ENCODE results near the gene PDIA6. TPM values are rescaled to one million over a fixed set of nuclear protein-coding genes. Genes with fewer than 3 reads are reported as not detected.

PDIA6 gene
- total RNA-seq, 1 experiment from 2014 or later, result 317 TPM

DNA sequence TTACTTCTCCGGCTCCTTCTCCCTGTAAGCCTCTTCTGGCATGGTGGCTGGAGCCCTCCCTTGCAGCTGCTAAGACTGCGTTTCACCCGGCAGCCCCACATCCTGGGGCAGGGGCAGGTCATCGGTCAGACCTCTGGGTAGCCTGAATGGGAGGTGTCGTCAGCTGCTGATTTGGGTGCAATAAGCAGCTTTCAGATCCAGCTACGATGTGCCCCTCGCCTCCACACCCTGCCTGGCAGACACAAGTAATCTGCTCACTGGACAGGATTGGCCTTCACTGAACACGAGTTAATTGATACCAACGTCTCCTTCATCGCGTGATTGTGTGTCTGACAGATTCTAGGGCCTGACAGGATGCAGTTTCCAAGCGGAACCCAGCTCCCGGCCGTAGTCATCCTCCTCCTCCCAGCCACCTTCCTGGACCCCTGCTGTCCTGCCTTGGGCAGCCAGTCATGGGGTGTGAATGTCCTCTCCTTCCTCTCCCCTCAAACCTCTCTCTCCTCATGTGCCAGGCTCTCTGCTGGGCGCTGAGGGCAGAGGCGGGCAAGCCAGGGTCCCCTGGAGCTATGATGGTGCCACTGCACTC is 18.9 kb upstream of the PDIA6 start:
- CTCF ChIA-PET, result interaction anchor here (1.1 to 1.2 kb wide), 2 partner anchors 14 to 301 kb away, joined by 3 to 17 read pairs; a partner anchor contains a TSS

DNA sequence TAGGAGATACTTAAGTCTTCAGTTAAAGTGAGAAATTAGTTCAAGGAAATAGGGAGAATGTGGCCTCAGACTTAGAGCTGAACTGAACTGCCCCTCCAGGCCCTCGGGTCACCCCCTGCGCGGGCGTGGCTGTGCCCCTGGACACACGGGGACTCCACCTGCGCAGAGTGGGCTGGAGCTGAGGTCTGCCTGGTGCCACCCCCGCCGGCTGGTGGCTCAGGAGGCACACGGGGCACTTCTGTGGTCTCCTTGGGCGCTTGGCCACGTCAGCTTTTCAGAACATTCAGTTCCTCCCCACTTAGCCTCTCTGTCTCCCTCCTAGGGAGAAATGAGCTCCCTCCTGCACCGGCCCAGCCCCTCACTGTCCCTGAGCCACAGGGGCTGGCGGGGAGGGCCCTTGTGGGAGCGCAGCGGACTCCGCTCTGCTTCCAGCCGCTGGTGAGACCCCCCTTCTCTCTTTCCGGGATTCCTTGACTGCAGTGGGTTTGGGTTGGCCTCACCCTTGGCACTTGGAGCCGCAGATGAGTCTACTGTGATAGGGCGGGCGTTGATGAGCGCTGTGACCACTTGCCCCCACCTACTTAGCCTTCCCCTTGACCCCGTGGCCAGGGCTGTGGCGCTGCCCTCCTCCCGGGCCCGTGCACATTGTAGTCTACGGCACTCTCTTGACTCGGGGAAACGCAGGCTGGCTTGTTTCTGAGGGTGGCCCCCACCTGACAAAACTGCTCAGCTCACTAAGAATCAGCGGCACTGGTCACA is 18.2 kb upstream of the PDIA6 start:
- no peaks in the 10 kb centered on the region for H3K36me3 Mint-ChIP-seq (ENCODE audit: insufficient read depth, unreplicated experiment)
- BruUV-seq (replicated peaks), result no TSS peak
- no peak for DNase-seq
- H3K4me1 Mint-ChIP-seq (ENCODE audit: low read depth, unreplicated experiment), result no peaks in the 10 kb centered on the region
- peaks cover 78% of the 10 kb centered on the region for H3K27me3 Mint-ChIP-seq (ENCODE audit: unreplicated experiment)
- H3K9me3 Mint-ChIP-seq (ENCODE audit: low read depth, unreplicated experiment), result peaks cover 2% of the 10 kb centered on the region
- CTCF ChIA-PET, result interaction anchor here (1.1 kb wide), 1 partner anchor 14 kb away, joined by 3 read pairs; no protein-coding TSS in a partner anchor
- no peak overlapping the region for H3K4me3 Mint-ChIP-seq (ENCODE audit: low read depth, unreplicated experiment)
- no peak overlapping the region for H3K27ac Mint-ChIP-seq (ENCODE audit: unreplicated experiment)
- intact Hi-C loops (cut with micrococcal nuclease; ENCODE audit: unreplicated experiment), result loop anchor here (5.0 to 10.0 kb wide), 2 partner anchors 124 to 754 kb away; no protein-coding TSS in a partner anchor
- TF ChIP-seq, protein P1, sequence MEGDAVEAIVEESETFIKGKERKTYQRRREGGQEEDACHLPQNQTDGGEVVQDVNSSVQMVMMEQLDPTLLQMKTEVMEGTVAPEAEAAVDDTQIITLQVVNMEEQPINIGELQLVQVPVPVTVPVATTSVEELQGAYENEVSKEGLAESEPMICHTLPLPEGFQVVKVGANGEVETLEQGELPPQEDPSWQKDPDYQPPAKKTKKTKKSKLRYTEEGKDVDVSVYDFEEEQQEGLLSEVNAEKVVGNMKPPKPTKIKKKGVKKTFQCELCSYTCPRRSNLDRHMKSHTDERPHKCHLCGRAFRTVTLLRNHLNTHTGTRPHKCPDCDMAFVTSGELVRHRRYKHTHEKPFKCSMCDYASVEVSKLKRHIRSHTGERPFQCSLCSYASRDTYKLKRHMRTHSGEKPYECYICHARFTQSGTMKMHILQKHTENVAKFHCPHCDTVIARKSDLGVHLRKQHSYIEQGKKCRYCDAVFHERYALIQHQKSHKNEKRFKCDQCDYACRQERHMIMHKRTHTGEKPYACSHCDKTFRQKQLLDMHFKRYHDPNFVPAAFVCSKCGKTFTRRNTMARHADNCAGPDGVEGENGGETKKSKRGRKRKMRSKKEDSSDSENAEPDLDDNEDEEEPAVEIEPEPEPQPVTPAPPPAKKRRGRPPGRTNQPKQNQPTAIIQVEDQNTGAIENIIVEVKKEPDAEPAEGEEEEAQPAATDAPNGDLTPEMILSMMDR (IDR thresholded peaks at IDR 0.05; ENCODE audit: unreplicated experiment), result no peak

More for the DNA sequence above, 18.9 kb upstream of the PDIA6 start:
- Mint-ChIP-seq H3K4me3 (ENCODE audit: low read depth, unreplicated experiment) (no peak overlapping the region), H3K27me3 (ENCODE audit: unreplicated experiment) (peaks cover 72% of the 10 kb centered on the region), H3K36me3 (ENCODE audit: insufficient read depth, unreplicated experiment) (no peaks in the 10 kb centered on the region), H3K9me3 (ENCODE audit: low read depth, unreplicated experiment) (no peaks in the 10 kb centered on the region), H3K27ac (ENCODE audit: unreplicated experiment) (no peak overlapping the region), H3K4me1 (ENCODE audit: low read depth, unreplicated experiment) (no peaks in the 10 kb centered on the region)
- TF ChIP-seq, protein P1 (IDR thresholded peaks at IDR 0.05; ENCODE audit: unreplicated experiment), result no peak
- intact Hi-C loops (cut with micrococcal nuclease; ENCODE audit: unreplicated experiment), result loop anchor here (5.0 to 10.0 kb wide), 2 partner anchors 124 to 753 kb away; no protein-coding TSS in a partner anchor
- no TSS peak for BruUV-seq (replicated peaks)
- no peak for DNase-seq

DNA sequence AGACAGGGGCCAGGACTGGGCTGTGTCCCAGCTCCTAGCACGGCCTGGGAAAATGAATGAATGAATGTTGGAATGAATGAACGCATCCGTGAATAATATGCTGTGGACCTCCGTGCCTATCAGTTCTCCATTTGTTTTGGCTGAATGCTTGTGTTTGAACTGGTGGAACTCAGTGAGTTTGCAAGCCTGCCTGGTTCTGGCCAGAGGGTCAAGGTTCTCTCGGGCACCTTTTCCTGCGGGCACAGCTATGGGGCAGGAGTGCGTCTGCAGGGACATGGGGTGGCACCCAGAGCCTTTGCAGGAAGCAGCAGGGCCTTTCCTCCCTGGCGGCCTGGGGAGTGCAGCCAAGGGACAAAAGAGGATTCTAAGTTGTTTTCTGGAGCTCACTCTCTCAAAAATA is 17.6 kb upstream of the PDIA6 start:
- Mint-ChIP-seq H3K36me3 (ENCODE audit: insufficient read depth, unreplicated experiment) (no peaks in the 10 kb centered on the region), H3K27me3 (ENCODE audit: unreplicated experiment) (peaks cover 84% of the 10 kb centered on the region), H3K9me3 (ENCODE audit: low read depth, unreplicated experiment) (peaks cover 3% of the 10 kb centered on the region), H3K27ac (ENCODE audit: unreplicated experiment) (no peak overlapping the region), H3K4me1 (ENCODE audit: low read depth, unreplicated experiment) (no peaks in the 10 kb centered on the region), H3K4me3 (ENCODE audit: low read depth, unreplicated experiment) (no peak overlapping the region)
- CTCF ChIA-PET, result interaction anchor here (1.1 kb wide), 1 partner anchor 13 kb away, joined by 3 read pairs; no protein-coding TSS in a partner anchor
- TF ChIP-seq, protein P1 (IDR thresholded peaks at IDR 0.05; ENCODE audit: unreplicated experiment), result no peak
- DNase-seq, result no peak
- intact Hi-C loops (cut with micrococcal nuclease; ENCODE audit: unreplicated experiment), result loop anchor here (5.0 to 10.0 kb wide), 2 partner anchors 123 to 755 kb away; no protein-coding TSS in a partner anchor
- BruUV-seq (replicated peaks), result no TSS peak

DNA sequence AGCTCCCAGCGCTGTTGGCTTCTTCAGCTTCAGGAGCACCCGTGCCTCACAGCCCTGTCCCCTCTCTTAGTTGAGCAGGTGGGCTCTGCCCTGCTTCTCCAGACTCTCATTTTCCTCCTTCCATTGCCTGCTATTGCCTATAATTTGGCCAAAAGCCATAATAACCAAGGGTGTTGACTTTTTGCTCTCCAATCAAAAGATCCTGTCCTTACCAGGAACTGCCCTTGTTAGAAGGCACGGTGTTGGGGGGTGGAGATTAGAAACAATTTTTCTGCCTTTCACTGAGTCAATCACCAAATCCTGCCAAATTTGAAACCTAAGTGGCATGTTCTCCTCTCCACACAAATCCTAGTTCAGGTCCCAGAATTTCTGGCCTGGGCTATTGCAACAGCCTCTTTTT is 16.7 kb upstream of the PDIA6 start:
- Mint-ChIP-seq H3K36me3 (ENCODE audit: insufficient read depth, unreplicated experiment) (no peaks in the 10 kb centered on the region), H3K27me3 (ENCODE audit: unreplicated experiment) (peaks cover 93% of the 10 kb centered on the region), H3K4me3 (ENCODE audit: low read depth, unreplicated experiment) (no peak overlapping the region), H3K9me3 (ENCODE audit: low read depth, unreplicated experiment) (peaks cover 3% of the 10 kb centered on the region), H3K4me1 (ENCODE audit: low read depth, unreplicated experiment) (no peaks in the 10 kb centered on the region), H3K27ac (ENCODE audit: unreplicated experiment) (no peak overlapping the region)
- DNase-seq, result no peak
- TF ChIP-seq, protein P1 (IDR thresholded peaks at IDR 0.05; ENCODE audit: unreplicated experiment), result no peak
- intact Hi-C loops (cut with micrococcal nuclease; ENCODE audit: unreplicated experiment), result no loop called here
- no TSS peak for BruUV-seq (replicated peaks)
- CTCF ChIA-PET, result no interaction called here
